Thyroid gland (tissue), 4 donors: Measurements from ENCODE around the gene ABCF2. TPM values are rescaled to one million over a fixed set of nuclear protein-coding genes. Genes with fewer than 3 reads are reported as not detected.

Source experiments
- DNase-seq, 2 donors: peaks; one replicate each; pipeline ENCODE4 v3.0.0-alpha.2; 2019
- H3K27ac ChIP-seq, 3 donors: fragments of 200-600 bp; sonication (generic); 1 replicate in 2 of 3; 2 replicates in 1 of 3; pipeline ENCODE4 v1.5.1; 2016 to 2019; ENCODE audit warnings: mild to moderate bottlenecking in 1 of 3, moderate library complexity in 1 of 3
- H3K27me3 ChIP-seq: fragments of 200-600 bp; sonication (generic); one replicate; pipeline ENCODE4 v1.5.1; 2019
- H3K36me3 ChIP-seq, 2 donors: fragments of 200-600 bp; sonication (generic); one replicate each; pipeline ENCODE4 v1.5.1; 2016 to 2019
- H3K4me1 ChIP-seq, 2 donors: fragments of 200-600 bp; sonication (generic); one replicate each; pipeline ENCODE4 v1.5.1; 2017 to 2019
- H3K4me3 ChIP-seq, 3 donors: fragments of 200-600 bp; sonication (generic); replicated peaks in 1 of 3; 1 replicate in 2 of 3; 2 replicates in 1 of 3; pipeline ENCODE4 v1.5.1; 2016; ENCODE audit warnings: mild to moderate bottlenecking in 1 of 3
- H3K9me3 ChIP-seq: fragments of 200-600 bp; sonication (generic); one replicate; pipeline ENCODE4 v1.5.1; 2017
- POLR2A ChIP-seq, 2 donors: fragments of 450-650 bp; IDR thresholded peaks; one replicate each; pipeline ENCODE4 v1.6.1; 2017; ENCODE audit warnings: antibody characterized with exemption in 2 of 2, mild to moderate bottlenecking in 2 of 2, moderate library complexity in 1 of 2
- WGBS, 2 donors: methylation state at CpG; one replicate each; pipeline ENCODE4 v1.1.5; 2017; 5-methylcytosine and 5-hydroxymethylcytosine counted together
- intact Hi-C: fragments of 100-400 bp; cut with DNase I; formaldehyde crosslinking; loops from one replicate; pipeline ENCODE4 v1.15.1; 2023
- total RNA-seq, 4 donors: library from RNA; depleted of rRNA; stranded (reverse); fragments of >200 nt; gene quantifications; one replicate each; pipeline ENCODE4 v1.2.3, GENCODE V29; 2016
- TF ChIP-seq, protein P1 (sequence below), 6 experiments: fragments of 200-600 bp in 3 of 6; fragments of 450-650 bp in 3 of 6; sonication (generic) in 3 of 6; IDR thresholded peaks; one replicate each; pipeline ENCODE4 v1.5.1; 2016 to 2019; ENCODE audit warnings: antibody characterized with exemption in 6 of 6, mild to moderate bottlenecking in 2 of 6, inconsistent platforms in 1 of 6, moderate library complexity in 1 of 6

The ABCF2 gene
- total RNA-seq, 4 donors from 2014 or later, result 23.8 to 39.4 (median 34.1) TPM

DNA sequence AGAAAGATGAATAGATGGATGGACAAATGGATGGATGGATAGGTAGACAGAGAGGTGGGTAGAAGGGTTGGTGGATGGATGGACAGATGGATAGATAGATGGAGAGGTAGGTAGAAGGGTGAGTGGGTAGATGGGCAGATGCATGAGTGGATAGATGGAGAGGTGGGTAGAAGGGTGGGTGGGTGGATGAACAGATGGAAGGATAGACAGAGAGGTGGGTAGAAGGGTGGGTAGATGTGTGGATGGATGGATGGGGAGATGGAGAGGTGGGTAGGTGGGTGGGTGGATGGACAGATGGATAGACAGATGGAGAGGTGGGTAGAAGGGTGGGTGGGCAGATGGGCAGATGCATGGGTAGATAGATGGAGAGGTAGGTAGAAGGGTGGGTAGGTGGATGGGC is 29.1 kb downstream of the ABCF2 start:
- no peaks in the 10 kb centered on the region for H3K9me3 ChIP-seq
- H3K4me1 ChIP-seq, result peaks cover 0 to 5% of the 10 kb centered on the region in 2 donors
- no peak for DNase-seq
- no peaks in the 10 kb centered on the region for H3K36me3 ChIP-seq
- intact Hi-C loops, result no loop called here
- H3K27me3 ChIP-seq, result no peaks in the 10 kb centered on the region
- TF ChIP-seq, protein P1, sequence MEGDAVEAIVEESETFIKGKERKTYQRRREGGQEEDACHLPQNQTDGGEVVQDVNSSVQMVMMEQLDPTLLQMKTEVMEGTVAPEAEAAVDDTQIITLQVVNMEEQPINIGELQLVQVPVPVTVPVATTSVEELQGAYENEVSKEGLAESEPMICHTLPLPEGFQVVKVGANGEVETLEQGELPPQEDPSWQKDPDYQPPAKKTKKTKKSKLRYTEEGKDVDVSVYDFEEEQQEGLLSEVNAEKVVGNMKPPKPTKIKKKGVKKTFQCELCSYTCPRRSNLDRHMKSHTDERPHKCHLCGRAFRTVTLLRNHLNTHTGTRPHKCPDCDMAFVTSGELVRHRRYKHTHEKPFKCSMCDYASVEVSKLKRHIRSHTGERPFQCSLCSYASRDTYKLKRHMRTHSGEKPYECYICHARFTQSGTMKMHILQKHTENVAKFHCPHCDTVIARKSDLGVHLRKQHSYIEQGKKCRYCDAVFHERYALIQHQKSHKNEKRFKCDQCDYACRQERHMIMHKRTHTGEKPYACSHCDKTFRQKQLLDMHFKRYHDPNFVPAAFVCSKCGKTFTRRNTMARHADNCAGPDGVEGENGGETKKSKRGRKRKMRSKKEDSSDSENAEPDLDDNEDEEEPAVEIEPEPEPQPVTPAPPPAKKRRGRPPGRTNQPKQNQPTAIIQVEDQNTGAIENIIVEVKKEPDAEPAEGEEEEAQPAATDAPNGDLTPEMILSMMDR (IDR thresholded peaks at IDR 0.05), result no peak
- no peak for TF ChIP-seq POLR2A (IDR thresholded peaks at IDR 0.05)
- H3K27ac ChIP-seq, result no peak overlapping the region
- H3K4me3 ChIP-seq, result no peak overlapping the region

DNA sequence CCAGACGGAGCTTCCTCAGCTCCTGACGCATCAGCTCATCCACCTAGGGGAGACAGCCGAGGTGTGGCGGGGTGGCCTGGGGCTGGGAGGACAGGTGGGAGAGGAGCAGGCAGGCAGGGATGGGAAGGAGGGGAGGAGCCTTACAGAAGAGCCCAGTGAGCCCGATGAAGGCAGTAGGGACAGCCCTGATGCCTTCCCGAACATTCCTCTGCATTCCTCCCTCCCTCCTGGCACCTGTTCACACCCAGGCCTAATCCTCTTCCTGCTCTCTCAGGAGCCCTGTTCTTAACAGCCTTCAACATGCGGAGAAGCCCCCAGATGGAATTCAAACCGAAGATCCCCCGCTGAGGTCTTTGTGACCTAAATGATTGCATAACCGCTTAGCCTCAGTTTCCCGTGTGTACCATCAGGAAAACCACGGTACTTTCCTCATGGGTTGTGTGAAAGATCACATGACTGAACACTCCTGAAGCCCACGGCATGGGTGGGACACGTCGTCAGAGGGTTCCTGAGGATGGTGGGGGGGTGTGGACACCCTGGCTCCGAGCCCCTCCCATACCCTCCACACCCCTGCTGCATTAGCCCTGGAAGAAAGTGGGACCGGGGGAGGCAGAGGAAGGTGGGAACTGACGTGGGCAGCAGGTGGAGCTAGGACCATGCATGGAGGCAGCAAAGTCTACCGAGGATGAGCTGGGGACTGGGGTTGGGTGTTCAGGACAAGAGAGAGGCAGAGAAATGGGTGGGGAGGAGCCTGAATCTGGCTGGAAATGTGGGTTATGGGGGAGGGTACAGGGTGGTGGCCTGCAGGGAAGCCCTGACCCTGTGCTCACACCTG is 31.2 kb downstream of the ABCF2 start:
- Histone ChIP-seq H3K27me3 (no peaks in the 10 kb centered on the region), H3K36me3 (no peaks in the 10 kb centered on the region), H3K4me3 (no peak overlapping the region), H3K27ac (no peak overlapping the region), H3K9me3 (no peaks in the 10 kb centered on the region), H3K4me1 (peaks cover 0 to 5% of the 10 kb centered on the region in 2 donors)
- WGBS, 2 donors, result 46 to 62% methylated on average over 16 to 19 of the region's 19 CpGs
- intact Hi-C loops, result no loop called here
- TF ChIP-seq POLR2A (IDR thresholded peaks at IDR 0.05), result no peak
- TF ChIP-seq, protein P1 (IDR thresholded peaks at IDR 0.05), result no peak
- DNase-seq, result no peak

DNA sequence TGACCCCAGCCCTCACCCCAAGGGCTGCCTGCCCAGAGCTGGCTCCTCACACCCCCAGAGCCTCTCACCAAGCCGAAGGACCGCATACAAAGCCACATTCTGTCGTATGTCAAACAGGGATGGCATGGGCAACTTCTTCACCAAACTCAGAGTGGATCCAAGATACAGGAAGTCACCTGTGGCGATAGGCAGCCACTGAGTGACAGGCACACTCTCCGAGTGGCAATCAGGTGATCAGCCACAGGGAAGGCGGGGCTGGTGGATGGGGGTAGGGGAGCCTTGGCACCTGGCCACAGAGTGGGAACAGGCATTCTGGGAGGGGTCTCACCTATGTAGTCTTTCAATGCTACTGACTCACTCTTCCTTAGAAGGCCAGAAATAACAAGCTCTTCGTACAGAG is 32.8 kb downstream of the ABCF2 start:
- no peak overlapping the region for H3K27ac ChIP-seq
- no peaks in the 10 kb centered on the region for H3K36me3 ChIP-seq
- no peak overlapping the region for H3K4me3 ChIP-seq
- H3K4me1 ChIP-seq, result peaks cover 0 to 2% of the 10 kb centered on the region in 2 donors
- TF ChIP-seq, protein P1 (IDR thresholded peaks at IDR 0.05), result no peak
- no peak for TF ChIP-seq POLR2A (IDR thresholded peaks at IDR 0.05)
- H3K27me3 ChIP-seq, result no peaks in the 10 kb centered on the region
- intact Hi-C loops, result no loop called here
- DNase-seq, result no peak
- H3K9me3 ChIP-seq, result no peaks in the 10 kb centered on the region
- WGBS, 2 donors, result 78 to 80% methylated on average over 6 to 7 of the region's 7 CpGs

DNA sequence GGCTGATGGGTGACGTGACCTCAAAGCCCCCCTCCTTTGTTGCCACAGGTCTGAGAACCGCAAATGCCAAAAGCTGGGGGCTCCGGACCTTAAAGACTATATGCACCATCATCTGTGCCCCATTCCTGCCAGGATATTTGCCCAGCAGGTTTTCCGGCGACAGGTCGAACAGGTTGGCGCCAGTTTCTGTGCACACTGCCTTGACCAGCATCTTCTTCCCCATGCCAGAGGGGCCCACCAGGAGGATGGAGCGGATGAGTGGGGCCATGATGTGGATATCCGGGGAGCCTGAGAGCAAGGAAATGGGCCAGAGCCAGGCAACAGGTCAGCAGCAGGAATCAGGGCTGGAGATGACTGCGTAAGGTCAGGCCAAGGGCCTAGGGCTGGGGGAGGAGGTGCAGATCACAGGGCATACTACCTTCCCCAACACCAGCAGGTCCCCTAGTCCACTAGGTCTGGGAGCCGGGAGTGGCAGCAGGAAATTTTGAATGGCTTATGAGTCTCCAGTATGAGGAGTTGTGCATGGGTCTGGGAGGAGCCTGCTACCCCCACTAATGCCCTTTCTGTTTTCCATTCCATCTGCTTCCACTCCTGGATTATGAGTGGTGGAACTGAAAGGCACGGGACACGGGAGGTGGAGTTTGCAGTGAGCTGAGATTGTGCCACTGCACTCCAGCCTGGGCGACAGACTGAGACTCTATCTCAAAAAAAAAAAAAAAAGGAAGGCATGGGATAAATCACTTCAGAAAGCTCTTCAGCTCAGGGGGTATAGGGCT is 33.6 kb downstream of the ABCF2 start:
- no peak overlapping the region for H3K27ac ChIP-seq
- no peak overlapping the region for H3K4me3 ChIP-seq
- DNase-seq, result no peak
- no peaks in the 10 kb centered on the region for H3K4me1 ChIP-seq
- H3K36me3 ChIP-seq, result no peaks in the 10 kb centered on the region
- TF ChIP-seq, protein P1 (IDR thresholded peaks at IDR 0.05), result no peak
- TF ChIP-seq POLR2A (IDR thresholded peaks at IDR 0.05), result no peak
- 85 to 93% methylated on average over 13 to 14 of the region's 14 CpGs for WGBS, 2 donors
- no peaks in the 10 kb centered on the region for H3K9me3 ChIP-seq
- no peaks in the 10 kb centered on the region for H3K27me3 ChIP-seq
- intact Hi-C loops, result no loop called here
